Renal cortical epithelial cell (primary cell): ENCODE data around the gene AMDHD1. TPM values are rescaled to one million over a fixed set of nuclear protein-coding genes. Genes with fewer than 3 reads are reported as not detected.

Experiments
- DNase-seq: peaks from one replicate; pipeline ENCODE4 v3.0.0-alpha.2; 2011; ENCODE audit warnings: low read depth
- total RNA-seq: library from RNA; depleted of rRNA; stranded (reverse); fragments of >200 nt; gene quantifications from 2 replicates; pipeline ENCODE4 v1.2.3, GENCODE V29; 2014

The AMDHD1 gene
- total RNA-seq, 1 donor from 2014 or later = 0.45 TPM

- no peak for DNase-seq
Observed at GRCh38 chr12:95995238-95996031, 52.3 kb downstream of the AMDHD1 start.

- DNase-seq = peak; percentile 68
Observed at GRCh38 chr12:95996034-95996658, 53.0 kb downstream of the AMDHD1 start, which contains the start of gene HAL. TSS of gene HAL (minus strand) at chr12:95996344. CDS start at chr12:95995910, 434 bp downstream.

- no peak for DNase-seq
Observed at GRCh38 chr12:95997276-95997675, 54.1 kb downstream of the AMDHD1 start.

- peak; percentile 30 for DNase-seq
Observed at GRCh38 chr12:95997911-95998510, 54.9 kb downstream of the AMDHD1 start.

GRCh38 chr12:95998611-95999286 lies 55.6 kb downstream of the AMDHD1 start:
- DNase-seq = peak; percentile 69

- DNase-seq = no peak
Observed at GRCh38 chr12:95999484-95999883, 56.4 kb downstream of the AMDHD1 start.

GRCh38 chr12:96000858-96001257 lies 57.7 kb downstream of the AMDHD1 start:
- DNase-seq = no peak

GRCh38 chr12:96006727-96007126 lies 63.6 kb downstream of the AMDHD1 start:
- no peak for DNase-seq

- DNase-seq = no peak
Observed at GRCh38 chr12:96007729-96008128, 64.6 kb downstream of the AMDHD1 start.

- no peak for DNase-seq
Observed at GRCh38 chr12:96014943-96015599, 71.9 kb downstream of the AMDHD1 start.

- peak; percentile 36 for DNase-seq
Observed at GRCh38 chr12:96015672-96016071, 72.5 kb downstream of the AMDHD1 start.

Other genes starting within 250 kb of the AMDHD1 start
- gene NTN4, start 152.6 kb upstream of the AMDHD1 start, total RNA-seq = 115 and 253 TPM in 2 replicates
- gene SNRPF, start 84.4 kb upstream of the AMDHD1 start, total RNA-seq = 8.2 and 12.7 TPM in 2 replicates
- gene CCDC38, start 717 bp upstream of the AMDHD1 start, total RNA-seq = 0.10 TPM in 1 of 2 replicates, not detected in the other
- 0.10 TPM in 1 of 2 replicates, not detected in the other for gene HAL, start 53.0 kb downstream of the AMDHD1 start, total RNA-seq
- 92.9 and 112 TPM in 2 replicates for gene LTA4H, start 92.3 kb downstream of the AMDHD1 start, total RNA-seq